Measurements from ENCODE around the gene PTPRN2. TPM values are rescaled to one million over a fixed set of nuclear protein-coding genes. Genes with fewer than 3 reads are reported as not detected.

The PTPRN2 gene
- total RNA-seq, 1 donor from 2014 or later = 2.4 TPM

DNA sequence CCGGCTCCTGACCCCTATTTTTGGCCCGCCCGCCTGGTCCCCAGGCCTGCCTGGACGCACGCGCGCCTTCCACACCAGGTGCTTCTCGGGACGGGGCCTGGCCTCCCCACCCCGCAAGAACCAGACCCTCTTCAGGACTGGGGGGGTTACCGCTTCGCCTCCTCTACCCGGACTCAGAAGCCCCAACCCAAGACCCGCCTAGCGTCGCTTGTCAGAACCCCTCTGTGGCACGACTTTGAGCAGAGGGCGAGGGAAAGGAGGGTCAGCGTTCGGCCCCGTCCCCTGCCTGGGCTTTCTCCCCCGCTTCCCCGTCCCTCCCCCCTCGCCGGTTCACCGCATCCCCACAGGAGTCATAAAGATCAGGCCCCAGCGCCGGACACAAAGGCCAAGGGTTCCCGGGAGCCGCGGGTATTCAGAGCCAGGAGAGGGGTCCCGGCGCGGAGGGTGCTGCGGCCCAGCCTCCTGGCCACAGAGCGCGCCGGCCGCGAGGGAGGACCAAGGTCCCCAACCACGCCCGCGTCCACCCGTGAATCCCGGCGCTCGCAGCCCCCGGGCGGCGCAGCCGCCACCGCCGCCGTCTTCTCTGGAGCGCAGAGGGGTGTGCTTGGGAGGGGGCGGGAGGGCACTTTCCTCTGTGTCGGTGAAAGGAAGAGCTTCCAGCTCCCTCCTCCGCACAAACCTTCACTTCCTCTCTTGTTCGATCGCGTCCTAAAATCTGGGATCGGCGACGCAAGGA lies 898.9 kb downstream of the PTPRN2 start:
- H3K36me3 ChIP-seq (ENCODE audit: control insufficient read depth, insufficient read depth, low read length) = no peaks in the 10 kb centered on the region
- peaks cover 79% of the 10 kb centered on the region for H3K27me3 ChIP-seq (ENCODE audit: control insufficient read depth, insufficient read depth, low read length)
- TF ChIP-seq, protein P1, sequence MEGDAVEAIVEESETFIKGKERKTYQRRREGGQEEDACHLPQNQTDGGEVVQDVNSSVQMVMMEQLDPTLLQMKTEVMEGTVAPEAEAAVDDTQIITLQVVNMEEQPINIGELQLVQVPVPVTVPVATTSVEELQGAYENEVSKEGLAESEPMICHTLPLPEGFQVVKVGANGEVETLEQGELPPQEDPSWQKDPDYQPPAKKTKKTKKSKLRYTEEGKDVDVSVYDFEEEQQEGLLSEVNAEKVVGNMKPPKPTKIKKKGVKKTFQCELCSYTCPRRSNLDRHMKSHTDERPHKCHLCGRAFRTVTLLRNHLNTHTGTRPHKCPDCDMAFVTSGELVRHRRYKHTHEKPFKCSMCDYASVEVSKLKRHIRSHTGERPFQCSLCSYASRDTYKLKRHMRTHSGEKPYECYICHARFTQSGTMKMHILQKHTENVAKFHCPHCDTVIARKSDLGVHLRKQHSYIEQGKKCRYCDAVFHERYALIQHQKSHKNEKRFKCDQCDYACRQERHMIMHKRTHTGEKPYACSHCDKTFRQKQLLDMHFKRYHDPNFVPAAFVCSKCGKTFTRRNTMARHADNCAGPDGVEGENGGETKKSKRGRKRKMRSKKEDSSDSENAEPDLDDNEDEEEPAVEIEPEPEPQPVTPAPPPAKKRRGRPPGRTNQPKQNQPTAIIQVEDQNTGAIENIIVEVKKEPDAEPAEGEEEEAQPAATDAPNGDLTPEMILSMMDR (IDR thresholded peaks at IDR 0.05; ENCODE audit: insufficient read depth, low read length, poor library complexity, severe bottlenecking) = no peak
- no peak overlapping the region for H3K4me3 ChIP-seq (ENCODE audit: low read depth, low read length)
- DNase-seq (ENCODE audit: low read depth) = no peak

DNA sequence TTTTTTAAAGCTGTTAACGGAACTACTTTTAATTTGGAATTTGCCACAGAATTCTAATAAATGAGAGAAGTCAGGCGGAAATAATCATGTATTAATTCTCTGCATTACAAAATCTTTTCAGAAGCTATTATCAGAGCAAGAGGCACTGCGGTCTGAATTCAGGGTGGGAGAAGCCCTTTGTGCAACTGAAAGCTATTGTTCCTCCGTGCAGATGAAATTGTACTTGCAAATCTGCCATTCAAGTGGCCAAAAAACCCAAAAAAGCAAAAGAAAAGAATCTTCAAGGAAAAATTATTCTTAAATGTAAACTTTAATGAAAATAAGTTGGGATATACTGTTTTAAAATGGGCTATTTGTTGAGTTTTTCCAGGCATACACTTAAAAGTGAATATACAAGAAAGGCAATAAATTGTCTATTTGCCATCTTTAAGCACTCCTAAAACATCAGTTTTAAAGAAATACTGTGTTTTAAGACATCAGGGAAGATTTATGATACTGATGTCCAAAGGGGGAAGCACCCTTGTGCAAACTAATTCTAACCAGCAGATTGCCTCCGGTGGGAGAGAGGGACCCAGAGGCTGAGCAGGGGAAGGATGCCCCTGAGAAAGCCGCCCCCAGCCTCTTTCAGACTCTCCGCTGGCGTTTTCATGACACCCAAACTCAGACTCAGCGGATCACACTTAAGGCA lies 899.6 kb downstream of the PTPRN2 start:
- no peak for DNase-seq (ENCODE audit: low read depth)
- TF ChIP-seq, protein P1 (IDR thresholded peaks at IDR 0.05; ENCODE audit: insufficient read depth, low read length, poor library complexity, severe bottlenecking) = no peak
- H3K27me3 ChIP-seq (ENCODE audit: control insufficient read depth, insufficient read depth, low read length) = peaks cover 80% of the 10 kb centered on the region

DNA sequence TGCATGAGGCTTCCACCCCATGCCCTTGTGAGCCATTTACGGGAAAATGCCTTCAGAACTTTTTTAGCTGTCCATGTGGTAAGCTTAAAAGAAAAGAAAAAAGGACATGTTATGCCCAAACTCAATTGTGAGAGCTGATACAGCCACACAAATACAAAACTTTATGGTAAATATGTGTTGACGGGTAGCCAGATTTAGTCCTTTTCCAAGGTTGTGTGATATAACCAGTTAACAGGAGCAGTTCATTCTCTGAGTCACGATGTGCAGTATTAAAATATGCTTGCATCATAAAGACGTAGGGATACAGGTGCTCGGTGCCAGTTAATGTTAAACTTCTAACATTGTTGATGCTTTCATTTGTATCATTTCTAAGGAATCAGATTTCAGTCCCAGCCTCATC lies 900.5 kb downstream of the PTPRN2 start:
- H3K27me3 ChIP-seq (ENCODE audit: control insufficient read depth, insufficient read depth, low read length) = peaks cover 80% of the 10 kb centered on the region
- H3K4me3 ChIP-seq (ENCODE audit: low read depth, low read length) = no peak overlapping the region
- no peak for DNase-seq (ENCODE audit: low read depth)
- H3K36me3 ChIP-seq (ENCODE audit: control insufficient read depth, insufficient read depth, low read length) = no peaks in the 10 kb centered on the region
- TF ChIP-seq, protein P1 (IDR thresholded peaks at IDR 0.05; ENCODE audit: insufficient read depth, low read length, poor library complexity, severe bottlenecking) = no peak

More for the DNA sequence above, 899.6 kb downstream of the PTPRN2 start:
- no peaks in the 10 kb centered on the region for H3K36me3 ChIP-seq (ENCODE audit: control insufficient read depth, insufficient read depth, low read length)
- no peak overlapping the region for H3K4me3 ChIP-seq (ENCODE audit: low read depth, low read length)

DNA sequence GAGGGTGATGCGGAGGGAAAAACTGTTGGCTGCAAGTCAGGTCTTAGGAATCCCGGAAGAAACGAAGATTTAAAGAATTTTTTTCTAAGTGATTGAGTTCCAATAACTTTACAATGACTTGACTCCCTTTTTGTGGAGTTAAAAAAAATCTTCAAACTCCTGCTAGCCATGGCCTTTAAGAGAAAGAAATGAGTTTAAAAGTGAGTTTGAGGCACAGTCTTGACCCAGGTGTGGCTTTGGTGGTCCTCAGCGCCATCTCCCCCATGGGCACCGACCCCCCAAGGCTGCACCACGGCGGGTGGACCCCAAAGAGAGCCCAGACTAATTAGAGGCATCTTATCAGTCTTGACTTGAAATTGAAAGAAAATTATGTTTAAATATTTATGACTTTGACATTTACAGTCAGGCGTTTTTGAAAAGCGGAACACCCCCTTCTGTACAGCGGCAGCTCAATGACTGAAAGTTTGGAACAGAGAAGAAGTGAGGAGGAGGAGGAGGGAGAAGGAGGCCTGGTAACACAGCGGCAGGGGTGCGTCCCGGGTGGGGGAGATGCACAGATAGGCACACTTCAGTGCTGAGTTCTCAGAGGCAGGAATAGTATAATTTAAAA lies 901.2 kb downstream of the PTPRN2 start:
- Histone ChIP-seq H3K4me3 (ENCODE audit: low read depth, low read length) (no peak overlapping the region), H3K36me3 (ENCODE audit: control insufficient read depth, insufficient read depth, low read length) (no peaks in the 10 kb centered on the region), H3K27me3 (ENCODE audit: control insufficient read depth, insufficient read depth, low read length) (peaks cover 78% of the 10 kb centered on the region)
- DNase-seq (ENCODE audit: low read depth) = no peak
- TF ChIP-seq, protein P1 (IDR thresholded peaks at IDR 0.05; ENCODE audit: insufficient read depth, low read length, poor library complexity, severe bottlenecking) = no peak

DNA sequence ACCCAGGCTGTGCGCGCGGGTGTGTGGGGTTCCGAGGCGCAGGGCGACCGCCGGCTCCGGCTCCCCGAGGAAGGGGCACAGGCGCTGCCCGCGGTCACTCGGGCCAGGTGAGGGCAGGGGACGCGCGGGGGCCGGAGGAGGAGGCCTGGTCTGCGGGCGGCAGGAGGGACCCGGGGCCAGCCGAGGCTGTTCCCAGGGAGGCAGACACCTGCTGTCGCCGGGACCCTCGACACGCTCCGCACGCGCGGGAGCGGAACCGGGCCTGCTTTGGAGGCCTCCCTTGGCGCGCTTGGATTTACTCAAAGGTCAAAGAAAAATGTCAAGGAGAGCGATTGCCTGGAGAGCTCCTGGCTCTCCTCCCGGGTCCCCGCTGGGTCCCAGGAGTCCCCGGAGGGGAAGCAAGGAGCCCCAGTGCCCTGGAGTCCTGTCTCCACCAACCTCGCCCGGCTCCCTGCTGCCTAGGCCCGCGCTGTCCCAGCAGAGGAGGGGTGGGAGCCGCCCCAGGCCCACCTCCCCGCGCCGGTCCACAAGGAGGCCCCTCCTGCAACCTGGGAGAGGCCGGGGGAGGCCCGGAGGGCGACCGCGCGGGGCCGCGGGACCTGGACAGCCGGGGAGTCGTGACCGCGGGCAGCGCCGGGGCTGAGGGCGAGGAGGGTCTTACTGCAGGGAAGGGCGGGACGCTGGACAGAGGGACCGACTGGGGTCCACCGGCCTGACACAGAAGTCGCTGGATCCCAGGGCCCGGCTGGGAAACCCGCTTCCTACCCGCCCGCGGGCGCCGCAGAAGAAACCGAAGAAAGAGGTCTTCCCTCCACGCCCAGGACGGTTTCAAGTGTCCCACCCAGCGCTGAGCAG lies 902.0 kb downstream of the PTPRN2 start:
- no peak overlapping the region for H3K4me3 ChIP-seq (ENCODE audit: low read depth, low read length)
- no peak for DNase-seq (ENCODE audit: low read depth)
- H3K27me3 ChIP-seq (ENCODE audit: control insufficient read depth, insufficient read depth, low read length) = peaks cover 73% of the 10 kb centered on the region
- no peaks in the 10 kb centered on the region for H3K36me3 ChIP-seq (ENCODE audit: control insufficient read depth, insufficient read depth, low read length)
- TF ChIP-seq, protein P1 (IDR thresholded peaks at IDR 0.05; ENCODE audit: insufficient read depth, low read length, poor library complexity, severe bottlenecking) = no peak

All from kidney epithelial cell (primary cell).